Measurements from ENCODE around the gene PNMA6A. TPM values are rescaled to one million over a fixed set of nuclear protein-coding genes. Genes with fewer than 3 reads are reported as not detected.
A peak's percentile ranks its signal among the peaks of the same experiment; 100 is the strongest.
"Not testable (repeated sequence)": the region's sequence is repeated elsewhere in the genome, so short reads cannot be mapped to it uniquely, and the experiment has no call there.

PNMA6A gene
- total and polyA plus RNA-seq, 9 of the 15 experiments (the other 6 are each of a cell fraction or from before 2014, with no cell fraction given): 0.10 to 6.9 (median 1.3) TPM

DNA sequence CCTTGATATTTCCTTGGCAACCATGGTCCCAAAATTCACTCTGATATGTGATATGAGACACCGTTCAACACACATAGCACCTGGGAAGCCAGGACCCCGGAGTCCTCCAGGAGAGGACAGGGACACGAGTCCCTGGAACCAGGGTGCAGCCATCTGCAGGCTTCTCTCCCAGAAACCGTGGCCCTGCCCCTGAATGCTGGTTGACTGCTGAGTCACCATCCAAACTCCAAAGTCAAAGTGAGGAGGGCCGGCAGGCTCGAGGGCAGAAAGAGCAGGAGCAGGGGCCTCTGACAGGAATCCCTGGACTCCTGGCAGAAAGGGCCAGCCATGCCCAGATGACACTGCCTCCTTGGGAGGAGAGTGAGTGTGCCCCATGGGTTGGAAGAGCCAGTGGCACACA is 6.9 kb upstream of the PNMA6A start (continued):
- TF ChIP-seq TGIF2 (CRISPR knock-in tag; IDR thresholded peaks at IDR 0.05) (no peak), ZNF561 (CRISPR knock-in tag; conservative IDR thresholded peaks at IDR 0.05) (no peak), KLF10 (CRISPR knock-in tag; IDR thresholded peaks at IDR 0.05) (no peak), RBFOX2 (IDR thresholded peaks at IDR 0.05; ENCODE audit: low read depth, low read length) (no peak), GTF2F1 (IDR thresholded peaks at IDR 0.05; ENCODE audit: low read depth, low read length) (no peak), BRD4 (IDR thresholded peaks at IDR 0.05) (no peak), ARID1B (IDR thresholded peaks at IDR 0.05) (no peak), MXI1 (IDR thresholded peaks at IDR 0.05; ENCODE audit: low read depth, low read length) (no peak), JUND (IDR thresholded peaks at IDR 0.05; ENCODE audit: borderline replicate concordance, low read depth, low read length) (no peak), JUND (tag; IDR thresholded peaks at IDR 0.05; ENCODE audit: borderline replicate concordance, low read depth, low read length) (peak; percentile 51; the same call in 1 of the 3 replicates), ZNF3 (CRISPR knock-in tag; IDR thresholded peaks at IDR 0.05) (no peak), ILF3 (IDR thresholded peaks at IDR 0.05; ENCODE audit: borderline replicate concordance) (no peak)
- TF ChIP-seq, protein P1, sequence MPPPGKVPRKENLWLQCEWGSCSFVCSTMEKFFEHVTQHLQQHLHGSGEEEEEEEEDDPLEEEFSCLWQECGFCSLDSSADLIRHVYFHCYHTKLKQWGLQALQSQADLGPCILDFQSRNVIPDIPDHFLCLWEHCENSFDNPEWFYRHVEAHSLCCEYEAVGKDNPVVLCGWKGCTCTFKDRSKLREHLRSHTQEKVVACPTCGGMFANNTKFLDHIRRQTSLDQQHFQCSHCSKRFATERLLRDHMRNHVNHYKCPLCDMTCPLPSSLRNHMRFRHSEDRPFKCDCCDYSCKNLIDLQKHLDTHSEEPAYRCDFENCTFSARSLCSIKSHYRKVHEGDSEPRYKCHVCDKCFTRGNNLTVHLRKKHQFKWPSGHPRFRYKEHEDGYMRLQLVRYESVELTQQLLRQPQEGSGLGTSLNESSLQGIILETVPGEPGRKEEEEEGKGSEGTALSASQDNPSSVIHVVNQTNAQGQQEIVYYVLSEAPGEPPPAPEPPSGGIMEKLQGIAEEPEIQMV (tag; conservative IDR thresholded peaks at IDR 0.05; ENCODE audit: low read depth): no peak
- TF ChIP-seq, protein P2, sequence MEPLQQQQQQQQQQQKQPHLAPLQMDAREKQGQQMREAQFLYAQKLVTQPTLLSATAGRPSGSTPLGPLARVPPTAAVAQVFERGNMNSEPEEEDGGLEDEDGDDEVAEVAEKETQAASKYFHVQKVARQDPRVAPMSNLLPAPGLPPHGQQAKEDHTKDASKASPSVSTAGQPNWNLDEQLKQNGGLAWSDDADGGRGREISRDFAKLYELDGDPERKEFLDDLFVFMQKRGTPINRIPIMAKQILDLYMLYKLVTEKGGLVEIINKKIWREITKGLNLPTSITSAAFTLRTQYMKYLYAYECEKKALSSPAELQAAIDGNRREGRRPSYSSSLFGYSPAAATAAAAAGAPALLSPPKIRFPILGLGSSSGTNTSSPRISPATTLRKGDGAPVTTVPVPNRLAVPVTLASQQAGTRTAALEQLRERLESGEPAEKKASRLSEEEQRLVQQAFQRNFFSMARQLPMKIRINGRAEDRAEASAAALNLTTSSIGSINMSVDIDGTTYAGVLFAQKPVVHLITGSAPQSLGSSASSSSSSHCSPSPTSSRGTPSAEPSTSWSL (CRISPR knock-in tag; IDR thresholded peaks at IDR 0.05; ENCODE audit: borderline replicate concordance): no peak
- TF ChIP-seq, protein P3, sequence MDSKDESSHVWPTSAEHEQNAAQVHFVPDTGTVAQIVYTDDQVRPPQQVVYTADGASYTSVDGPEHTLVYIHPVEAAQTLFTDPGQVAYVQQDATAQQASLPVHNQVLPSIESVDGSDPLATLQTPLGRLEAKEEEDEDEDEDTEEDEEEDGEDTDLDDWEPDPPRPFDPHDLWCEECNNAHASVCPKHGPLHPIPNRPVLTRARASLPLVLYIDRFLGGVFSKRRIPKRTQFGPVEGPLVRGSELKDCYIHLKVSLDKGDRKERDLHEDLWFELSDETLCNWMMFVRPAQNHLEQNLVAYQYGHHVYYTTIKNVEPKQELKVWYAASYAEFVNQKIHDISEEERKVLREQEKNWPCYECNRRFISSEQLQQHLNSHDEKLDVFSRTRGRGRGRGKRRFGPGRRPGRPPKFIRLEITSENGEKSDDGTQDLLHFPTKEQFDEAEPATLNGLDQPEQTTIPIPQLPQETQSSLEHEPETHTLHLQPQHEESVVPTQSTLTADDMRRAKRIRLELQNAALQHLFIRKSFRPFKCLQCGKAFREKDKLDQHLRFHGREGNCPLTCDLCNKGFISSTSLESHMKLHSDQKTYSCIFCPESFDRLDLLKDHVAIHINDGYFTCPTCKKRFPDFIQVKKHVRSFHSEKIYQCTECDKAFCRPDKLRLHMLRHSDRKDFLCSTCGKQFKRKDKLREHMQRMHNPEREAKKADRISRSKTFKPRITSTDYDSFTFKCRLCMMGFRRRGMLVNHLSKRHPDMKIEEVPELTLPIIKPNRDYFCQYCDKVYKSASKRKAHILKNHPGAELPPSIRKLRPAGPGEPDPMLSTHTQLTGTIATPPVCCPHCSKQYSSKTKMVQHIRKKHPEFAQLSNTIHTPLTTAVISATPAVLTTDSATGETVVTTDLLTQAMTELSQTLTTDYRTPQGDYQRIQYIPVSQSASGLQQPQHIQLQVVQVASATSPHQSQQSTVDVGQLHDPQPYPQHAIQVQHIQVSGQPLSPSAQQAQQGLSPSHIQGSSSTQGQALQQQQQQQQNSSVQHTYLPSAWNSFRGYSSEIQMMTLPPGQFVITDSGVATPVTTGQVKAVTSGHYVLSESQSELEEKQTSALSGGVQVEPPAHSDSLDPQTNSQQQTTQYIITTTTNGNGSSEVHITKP (IDR thresholded peaks at IDR 0.05; ENCODE audit: partially characterized antibody): no peak

DNA sequence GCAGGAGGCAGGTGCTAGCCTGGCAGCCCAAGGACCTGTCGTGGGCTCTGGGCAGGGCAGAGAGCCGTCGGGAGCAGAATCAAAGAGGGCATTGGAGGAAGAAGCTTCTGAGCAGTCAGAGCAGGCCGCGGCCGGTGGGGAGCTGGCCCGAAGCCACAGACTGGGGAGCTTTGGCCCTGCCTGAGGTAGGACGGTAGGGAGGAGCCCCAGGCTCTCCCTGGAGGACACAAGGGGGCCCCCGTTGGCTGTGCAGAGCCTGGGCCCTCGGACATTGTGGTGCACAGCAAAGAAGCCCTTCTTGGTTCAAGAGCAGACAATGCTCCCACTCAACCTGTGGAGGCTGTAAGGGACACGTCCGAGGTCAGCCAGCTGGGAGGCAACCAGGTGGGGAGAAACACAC is 5.9 kb upstream of the PNMA6A start:
- H3K4me1 ChIP-seq (replicated peaks in 1 of 2; ENCODE audit: control insufficient read depth in 2 of 2, insufficient read depth in 2 of 2, low read length in 2 of 2): peaks cover 4 to 14% of the 10 kb centered on the region in 2 experiments; a peak in 4 of 5 replicates
- H3K9me3 ChIP-seq (replicated peaks; ENCODE audit: control insufficient read depth, insufficient read depth, low read depth, low read length); H3K79me2 ChIP-seq (ENCODE audit: control insufficient read depth, insufficient read depth, low read length); H3K36me3 ChIP-seq (ENCODE audit: control insufficient read depth, insufficient read depth, low read length); in situ Hi-C loops (cut with MboI); H4K20me1 ChIP-seq (replicated peaks; ENCODE audit: control insufficient read depth, insufficient read depth, low read length); H3K27ac ChIP-seq (ENCODE audit: extremely low read depth, low read depth, low read length); BruUV-seq (replicated peaks); POLR2A ChIA-PET; H3K4me3 ChIP-seq; H3K4me2 ChIP-seq (ENCODE audit: insufficient read depth, low read length); H3K27me3 ChIP-seq (ENCODE audit: control insufficient read depth in 2 of 2, insufficient read depth in 2 of 2, low read length in 2 of 2); CTCF ChIA-PET (ENCODE audit: low intra/inter-chr PET ratio); FAIRE-seq; H3K9ac ChIP-seq (ENCODE audit: insufficient read depth in 1 of 2, low read depth in 2 of 2, low read length in 2 of 2); DNase-seq (ENCODE audit: extremely low read depth in 1 of 4, low spot score in 3 of 4); H2AFZ ChIP-seq (ENCODE audit: low read depth, low read length); H3K9me1 ChIP-seq (ENCODE audit: control insufficient read depth, insufficient read depth, low read length); intact Hi-C loops (cut with micrococcal nuclease): not testable (repeated sequence)
- ATAC-seq: peak; percentile 87
- WGBS (ENCODE audit: insufficient coverage, low coverage, missing lambda C conversion rate): no CpG with 5 or more reads among the region's 12 CpGs
